ENCODE measurements around the gene MYORG. TPM values are rescaled to one million over a fixed set of nuclear protein-coding genes. Genes with fewer than 3 reads are reported as not detected.

MYORG gene
- total RNA-seq, 4 donors from 2014 or later: 8.6 to 149 (median 49.5) TPM

DNA sequence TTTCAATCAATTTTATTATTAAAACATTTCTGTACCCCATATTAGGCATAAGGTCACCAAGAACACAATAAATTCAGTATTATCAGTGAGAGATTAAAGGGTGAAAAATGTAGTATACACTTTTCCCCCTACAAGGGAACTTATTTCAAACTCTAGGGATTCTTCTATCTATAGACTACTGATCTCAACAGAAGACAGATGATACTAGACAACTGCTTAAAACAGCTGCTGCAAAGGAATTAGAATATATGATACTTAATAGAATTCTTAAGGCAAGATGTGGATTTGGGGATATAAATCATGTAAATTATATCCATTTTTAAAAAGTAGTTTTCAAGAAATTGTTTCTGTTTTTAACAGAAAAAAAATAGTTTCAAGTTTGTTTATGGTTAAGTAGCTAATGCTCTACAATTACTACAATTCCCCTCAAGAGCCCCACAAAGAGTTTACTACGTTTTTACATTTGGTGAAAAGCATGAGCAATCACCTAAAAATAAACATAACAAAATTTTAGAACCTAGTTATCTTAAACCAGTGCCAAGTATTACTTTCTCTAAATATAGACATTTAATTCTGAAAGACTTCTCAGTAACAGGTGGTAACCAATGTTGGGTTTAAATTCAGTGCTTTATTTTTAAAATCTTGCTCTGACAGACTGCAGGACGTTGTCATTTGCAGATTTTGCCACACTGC, 53.7 kb downstream of the MYORG start:
- DNase-seq (no peak), ATAC-seq (no peak)
- H3K27ac ChIP-seq: peak overlapping the region in 1 of 4 donors; percentile 35
- peaks cover 10 to 13% of the 10 kb centered on the region in 2 donors for H3K4me1 ChIP-seq
- no peak overlapping the region for H3K4me3 ChIP-seq
- H3K9me3 ChIP-seq: no peaks in the 10 kb centered on the region
- in situ Hi-C loops (cut with MboI; ENCODE audit: low sequenced_read_pairs in 4 of 4) (loop anchor here in 1 of 4 donors (10.0 kb wide), 1 partner anchor 198 kb away; the partner anchor contains the start of gene DCAF12), intact Hi-C loops (cut with DNase I; ENCODE audit: low total_unique reads) (no loop called here)
- no peaks in the 10 kb centered on the region for H3K36me3 ChIP-seq
- no peaks in the 10 kb centered on the region for H3K27me3 ChIP-seq
- no peak for TF ChIP-seq POLR2A (IDR thresholded peaks at IDR 0.05)
- TF ChIP-seq, protein P1, sequence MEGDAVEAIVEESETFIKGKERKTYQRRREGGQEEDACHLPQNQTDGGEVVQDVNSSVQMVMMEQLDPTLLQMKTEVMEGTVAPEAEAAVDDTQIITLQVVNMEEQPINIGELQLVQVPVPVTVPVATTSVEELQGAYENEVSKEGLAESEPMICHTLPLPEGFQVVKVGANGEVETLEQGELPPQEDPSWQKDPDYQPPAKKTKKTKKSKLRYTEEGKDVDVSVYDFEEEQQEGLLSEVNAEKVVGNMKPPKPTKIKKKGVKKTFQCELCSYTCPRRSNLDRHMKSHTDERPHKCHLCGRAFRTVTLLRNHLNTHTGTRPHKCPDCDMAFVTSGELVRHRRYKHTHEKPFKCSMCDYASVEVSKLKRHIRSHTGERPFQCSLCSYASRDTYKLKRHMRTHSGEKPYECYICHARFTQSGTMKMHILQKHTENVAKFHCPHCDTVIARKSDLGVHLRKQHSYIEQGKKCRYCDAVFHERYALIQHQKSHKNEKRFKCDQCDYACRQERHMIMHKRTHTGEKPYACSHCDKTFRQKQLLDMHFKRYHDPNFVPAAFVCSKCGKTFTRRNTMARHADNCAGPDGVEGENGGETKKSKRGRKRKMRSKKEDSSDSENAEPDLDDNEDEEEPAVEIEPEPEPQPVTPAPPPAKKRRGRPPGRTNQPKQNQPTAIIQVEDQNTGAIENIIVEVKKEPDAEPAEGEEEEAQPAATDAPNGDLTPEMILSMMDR (IDR thresholded peaks at IDR 0.05 in 4 of 5, conservative IDR thresholded peaks at IDR 0.05 in 1 of 5): no peak

DNA sequence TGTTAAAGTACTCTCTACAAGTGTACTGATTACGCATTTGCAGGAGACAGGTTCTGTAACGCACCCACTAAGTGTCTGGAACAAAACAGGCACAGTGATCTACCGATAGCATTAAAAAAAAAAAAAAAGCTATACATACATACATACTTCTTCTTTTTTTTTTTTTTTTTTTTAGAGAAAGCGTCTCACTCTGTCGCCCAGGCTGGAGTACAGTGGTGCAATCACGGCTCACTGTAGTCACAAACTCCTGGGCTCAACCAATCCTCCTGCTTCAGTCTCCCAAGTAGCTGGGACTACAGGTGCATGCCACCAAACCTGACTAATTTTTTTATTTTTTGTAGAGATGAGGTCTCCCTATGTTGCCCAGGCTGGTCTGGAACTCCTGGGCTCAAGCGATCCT, 55.2 kb downstream of the MYORG start:
- DNase-seq: no peak
- TF ChIP-seq, protein P1 (IDR thresholded peaks at IDR 0.05 in 4 of 5, conservative IDR thresholded peaks at IDR 0.05 in 1 of 5): no peak
- TF ChIP-seq POLR2A (IDR thresholded peaks at IDR 0.05): no peak
- peaks cover 10 to 12% of the 10 kb centered on the region in 2 donors for H3K4me1 ChIP-seq
- in situ Hi-C loops (cut with MboI; ENCODE audit: low sequenced_read_pairs in 4 of 4) (loop anchor here in 1 of 4 donors (10.0 kb wide), 1 partner anchor 197 kb away; the partner anchor contains the start of gene DCAF12), intact Hi-C loops (cut with DNase I; ENCODE audit: low total_unique reads) (no loop called here)
- H3K27me3 ChIP-seq: no peaks in the 10 kb centered on the region
- ATAC-seq: no peak
- no peak overlapping the region for H3K4me3 ChIP-seq
- no peaks in the 10 kb centered on the region for H3K9me3 ChIP-seq
- no peaks in the 10 kb centered on the region for H3K36me3 ChIP-seq
- no peak overlapping the region for H3K27ac ChIP-seq

- in situ Hi-C loops (cut with MboI; ENCODE audit: low sequenced_read_pairs in 4 of 4) (no loop called here), intact Hi-C loops (cut with DNase I; ENCODE audit: low total_unique reads) (no loop called here)
- DNase-seq (no peak), ATAC-seq (no peak)
- Histone ChIP-seq H3K27ac (no peak overlapping the region), H3K36me3 (no peaks in the 10 kb centered on the region), H3K4me3 (no peak overlapping the region), H3K4me1 (peaks cover 7 to 8% of the 10 kb centered on the region in 2 donors), H3K9me3 (no peaks in the 10 kb centered on the region), H3K27me3 (no peaks in the 10 kb centered on the region)
- TF ChIP-seq, protein P1 (IDR thresholded peaks at IDR 0.05 in 4 of 5, conservative IDR thresholded peaks at IDR 0.05 in 1 of 5): no peak
- TF ChIP-seq POLR2A (IDR thresholded peaks at IDR 0.05): no peak
Measured at GRCh38 chr9:34318163-34318790, 58.4 kb downstream of the MYORG start.

GRCh38 chr9:34317436-34317835, 59.3 kb downstream of the MYORG start:
- TF ChIP-seq, protein P1 (IDR thresholded peaks at IDR 0.05 in 4 of 5, conservative IDR thresholded peaks at IDR 0.05 in 1 of 5): no peak
- TF ChIP-seq POLR2A (IDR thresholded peaks at IDR 0.05): no peak
- Histone ChIP-seq H3K36me3 (no peaks in the 10 kb centered on the region), H3K9me3 (no peaks in the 10 kb centered on the region), H3K27me3 (no peaks in the 10 kb centered on the region), H3K4me1 (no peaks in the 10 kb centered on the region), H3K4me3 (no peak overlapping the region), H3K27ac (no peak overlapping the region)
- no peak for DNase-seq
- intact Hi-C loops (cut with DNase I; ENCODE audit: low total_unique reads): no loop called here
- in situ Hi-C loops (cut with MboI; ENCODE audit: low sequenced_read_pairs in 4 of 4): no loop called here
- no peak for ATAC-seq

Other genes starting within 250 kb of the MYORG start
- 100 to 1,000 TPM in 1 of 4 donors, 10 to 100 TPM in 3; 69.5 to 162 (median 90.8) TPM for gene UBAP1, start 197.9 kb downstream of the MYORG start, total RNA-seq
- gene KIF24, start 47.6 kb downstream of the MYORG start, total RNA-seq: under 1 TPM; 0.13 to 0.68 (median 0.50) TPM
- gene NUDT2, start 47.3 kb downstream of the MYORG start, total RNA-seq: 10 to 100 TPM in 3 of 4 donors, 1 to 10 TPM in 1; 8.2 to 19.9 (median 16.1) TPM
- gene FAM219A, start 81.7 kb upstream of the MYORG start, total RNA-seq: 10 to 100 TPM; 29.5 to 58.4 (median 41.8) TPM
- under 1 TPM in 1 of 4 donors, not detected in 3; 0.49 TPM for gene DNAI1, start 81.9 kb upstream of the MYORG start, total RNA-seq
- under 1 TPM in 1 of 4 donors, not detected in 3; 0.65 TPM for gene ENHO, start 146.1 kb upstream of the MYORG start, total RNA-seq
- 100 to 1,000 TPM in 3 of 4 donors, 10 to 100 TPM in 1; 19.7 to 146 (median 118) TPM for gene CNTFR, start 212.8 kb upstream of the MYORG start, total RNA-seq
- gene RPP25L, start 235.2 kb upstream of the MYORG start, total RNA-seq: 100 to 1,000 TPM in 2 of 4 donors, 10 to 100 TPM in 2; 53.7 to 138 (median 97.2) TPM
- 100 to 1,000 TPM in 2 of 4 donors, 10 to 100 TPM in 2; 62.8 to 174 (median 105) TPM for gene DCTN3, start 243.6 kb upstream of the MYORG start, total RNA-seq